GM21723 (cell line): ENCODE measurements around the gene PGS1.
"Not testable (repeated sequence)": the region's sequence is repeated elsewhere in the genome, so short reads cannot be mapped to it uniquely, and the experiment has no call there.

Source experiments
- ATAC-seq: cut with Tn5 transposase; IDR thresholded peaks from one replicate; pipeline ENCODE4 v1.9.1; 2021; ENCODE audit warnings: mild to moderate bottlenecking, moderate library complexity; ENCODE audit not compliant: unreplicated experiment

PGS1 gene

GRCh38 chr17:78378225-78379130 is at the start of gene PGS1:
Gene PGS1 (plus strand): TSS chr17:78378649. CDS start chr17:78378666, 17 bp downstream.
- peak; percentile 61 for ATAC-seq

GRCh38 chr17:78329263-78330059 is 49.0 kb upstream of the PGS1 start:
- no peak for ATAC-seq

GRCh38 chr17:78330570-78331224 is 47.8 kb upstream of the PGS1 start:
- no peak for ATAC-seq

GRCh38 chr17:78331355-78331754 is 47.1 kb upstream of the PGS1 start:
- not testable (repeated sequence) for ATAC-seq

DNA sequence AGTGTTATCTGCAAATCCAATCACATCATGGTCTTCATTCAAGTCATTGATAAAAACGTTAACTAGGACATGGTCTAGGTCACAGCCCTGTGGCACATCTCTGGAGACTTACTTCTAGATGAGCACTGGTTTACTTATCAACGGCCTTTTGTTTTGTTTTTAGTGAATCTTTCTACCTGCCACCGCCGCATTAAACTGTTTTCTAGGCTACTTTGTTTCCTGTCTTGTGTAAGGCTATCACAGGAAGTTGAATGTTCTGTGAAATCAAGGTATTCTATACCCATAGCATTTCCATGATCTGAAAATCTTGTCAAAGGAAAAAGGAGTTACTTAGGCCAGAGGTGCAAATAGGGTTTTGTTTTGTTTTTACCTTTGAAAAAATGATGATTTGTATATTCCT is 45.5 kb upstream of the PGS1 start:
- ATAC-seq: no peak

- no peak for ATAC-seq
These were observed 43.2 kb upstream of the PGS1 start for GRCh38 chr17:78335209-78335608.

DNA sequence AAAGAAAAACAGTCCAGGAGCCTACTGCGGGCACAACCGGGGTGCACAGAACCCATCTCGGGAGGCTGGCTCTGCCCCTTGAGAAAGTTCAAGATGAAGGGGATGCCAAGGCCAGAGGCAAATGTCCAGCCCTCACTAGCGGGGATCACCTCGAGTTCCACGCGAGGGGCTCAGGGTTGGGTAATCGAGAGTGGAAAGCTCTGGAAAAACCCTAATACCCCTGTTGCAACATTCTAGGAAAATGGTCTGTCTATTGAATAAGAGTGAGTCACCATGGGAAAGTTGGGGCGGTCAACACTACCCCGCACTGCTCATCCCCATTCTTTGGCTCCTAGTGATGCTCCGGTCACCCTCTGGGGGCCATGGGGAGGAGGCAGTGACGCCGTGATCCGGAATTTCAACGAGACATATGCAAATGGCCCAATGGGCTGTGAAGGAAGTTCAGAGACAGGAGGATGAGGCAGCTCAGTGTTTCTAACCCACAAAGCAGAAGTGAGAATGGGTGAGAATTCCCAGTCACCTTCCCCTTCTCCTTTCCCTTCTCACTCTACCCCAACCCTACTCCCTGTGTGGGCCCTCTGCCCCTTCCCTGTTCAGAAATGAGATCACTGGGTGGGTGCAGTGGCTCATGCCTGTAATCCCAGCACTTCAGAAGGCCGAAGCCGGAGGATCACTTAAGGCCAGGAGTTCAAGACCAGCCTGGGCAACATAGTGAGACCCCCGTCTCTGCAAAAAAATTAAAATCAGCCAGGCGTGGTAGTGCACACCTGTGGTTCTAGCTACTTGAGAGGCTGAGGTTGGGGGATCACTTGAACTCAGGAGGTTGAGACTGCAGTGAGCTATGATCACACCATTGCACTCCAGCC is 41.0 kb upstream of the PGS1 start:
- ATAC-seq: peak; percentile 58

DNA sequence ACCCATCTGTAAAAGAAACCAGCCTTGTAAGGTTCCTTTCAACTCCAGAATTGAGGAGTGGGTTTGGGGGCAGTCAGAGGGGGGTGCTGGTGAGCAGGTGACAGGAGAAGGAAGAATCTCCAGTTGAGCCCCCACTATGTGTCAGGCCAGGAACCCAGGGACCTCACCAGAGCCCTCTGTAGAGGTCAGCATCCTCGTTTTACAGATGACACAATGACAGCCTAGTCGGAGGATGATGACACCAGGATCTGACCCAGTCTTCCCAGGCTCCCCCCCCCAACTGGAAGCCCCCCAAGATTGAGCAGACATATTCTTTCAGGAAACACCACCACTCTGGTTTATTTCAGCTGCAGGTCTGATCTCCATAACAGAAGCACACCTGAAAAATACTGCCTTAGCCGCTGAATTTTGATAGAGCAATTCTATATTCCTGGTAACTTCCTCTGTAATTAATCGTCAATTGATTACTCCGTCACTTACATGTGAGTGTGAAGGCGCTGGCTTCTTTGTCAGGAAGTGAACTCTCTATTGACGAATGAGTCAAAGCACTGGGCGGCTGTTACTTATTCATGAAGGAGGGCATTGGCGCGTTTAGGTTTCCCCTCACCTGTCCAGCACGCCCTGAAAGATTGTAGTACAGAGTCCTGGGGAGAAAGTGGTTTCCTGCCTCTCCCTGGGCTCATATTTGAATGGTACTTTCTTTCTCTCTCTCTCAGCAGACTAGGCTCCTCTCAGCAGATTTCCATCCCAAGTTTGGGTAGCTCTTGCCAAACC is 39.8 kb upstream of the PGS1 start:
- no peak for ATAC-seq

DNA sequence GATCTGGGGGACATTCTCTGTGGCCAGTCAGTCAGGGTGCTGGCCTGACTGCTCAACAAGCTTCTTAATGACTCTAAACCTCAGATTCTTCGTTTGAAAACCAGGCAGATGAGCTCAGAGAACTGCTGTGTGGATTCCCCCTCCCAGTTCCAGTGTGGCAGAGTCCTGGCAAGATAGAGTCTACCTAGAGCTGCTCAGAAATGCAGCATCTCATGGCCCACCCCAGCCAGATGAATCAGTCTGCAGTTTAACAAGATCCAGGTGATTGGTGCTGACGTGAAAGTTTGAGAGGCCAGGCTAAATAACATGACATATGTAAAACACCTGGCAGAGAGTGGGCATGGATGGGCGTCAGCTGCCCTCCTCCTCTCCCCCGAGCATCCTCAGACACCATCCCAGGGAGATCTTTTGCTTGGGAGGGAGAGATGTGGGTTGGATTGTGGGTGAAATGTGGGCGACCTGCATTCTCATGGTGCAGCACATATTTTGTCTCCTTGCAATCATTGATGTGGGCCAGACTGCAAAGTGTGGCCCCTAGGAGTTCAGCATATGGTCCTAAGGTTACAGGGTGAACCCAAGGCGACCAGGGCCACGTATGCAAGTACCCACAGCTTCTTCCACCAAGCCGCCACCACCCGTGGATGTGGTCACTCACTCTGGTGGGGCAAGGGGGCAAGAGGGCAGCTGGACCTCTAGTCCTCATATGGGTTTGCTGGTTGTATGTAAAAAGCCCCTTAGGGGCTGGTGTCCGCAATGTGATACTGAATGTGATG is 38.1 kb upstream of the PGS1 start:
- no peak for ATAC-seq

DNA sequence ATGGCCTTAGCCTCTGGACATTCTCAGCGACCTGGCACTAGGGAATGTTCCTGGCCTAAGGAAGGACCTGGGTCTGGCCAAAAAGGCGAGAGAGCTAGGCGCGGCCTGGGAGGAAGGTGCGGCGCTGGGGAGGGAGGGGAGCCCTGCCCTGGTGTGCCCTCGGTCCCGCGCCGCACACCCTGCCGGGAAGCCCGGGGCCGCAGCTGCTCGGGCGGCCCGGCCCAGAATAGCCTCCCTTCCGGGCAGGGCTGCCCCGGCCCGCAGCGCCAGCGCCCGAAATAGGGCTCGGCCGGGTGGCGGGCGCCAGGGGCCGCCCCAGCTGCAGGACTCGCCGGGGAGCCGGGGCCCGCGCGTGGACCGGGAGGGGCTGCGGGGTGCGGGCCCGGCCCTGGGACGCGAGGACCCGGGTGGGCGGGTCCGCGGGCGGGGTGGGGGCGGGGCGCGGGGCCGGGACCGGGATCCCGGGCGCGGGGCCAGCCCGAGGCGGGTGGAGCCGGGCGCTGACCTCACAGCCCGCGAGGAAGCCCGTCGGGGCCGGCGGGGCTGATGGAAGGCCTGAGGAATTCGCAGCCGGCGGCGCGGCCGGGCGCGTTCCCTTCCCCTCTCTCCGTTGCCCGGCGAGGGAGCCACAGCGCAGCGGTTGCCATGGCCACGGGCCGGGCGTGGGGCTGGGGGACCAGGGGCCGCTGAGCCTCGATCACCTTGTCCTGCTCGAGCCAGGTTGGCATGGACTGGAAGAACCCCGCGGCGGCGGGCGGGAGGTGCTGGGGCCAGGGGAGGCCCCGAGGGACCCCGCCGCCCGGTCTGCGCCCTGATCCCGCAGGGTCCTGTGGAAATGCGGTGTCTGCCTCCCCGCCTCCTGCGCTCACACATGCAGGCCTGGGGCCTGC is 36.6 kb upstream of the PGS1 start:
- ATAC-seq: no peak

- no peak for ATAC-seq
These were observed 35.8 kb upstream of the PGS1 start for GRCh38 chr17:78342449-78343186.

DNA sequence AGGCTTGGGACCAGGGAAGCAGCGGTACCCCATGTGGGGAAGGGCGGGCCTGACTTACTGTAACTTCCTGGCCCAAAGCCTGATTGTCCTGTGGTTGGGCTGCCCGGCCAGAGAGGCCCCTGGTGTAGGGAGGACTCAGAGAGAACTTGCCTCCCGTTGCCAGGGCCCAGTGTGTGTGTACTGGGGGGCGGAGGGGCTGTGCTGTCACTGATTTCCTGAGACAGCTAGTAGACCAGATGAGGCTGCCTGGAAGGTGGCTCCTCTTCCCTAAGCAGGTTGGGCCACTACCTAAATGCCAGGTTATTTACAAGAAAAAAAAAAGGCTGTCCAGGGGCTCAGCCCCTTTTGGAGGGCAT is 35.3 kb upstream of the PGS1 start:
- no peak for ATAC-seq

GRCh38 chr17:78343543-78344201 is 34.8 kb upstream of the PGS1 start:
- ATAC-seq: no peak

DNA sequence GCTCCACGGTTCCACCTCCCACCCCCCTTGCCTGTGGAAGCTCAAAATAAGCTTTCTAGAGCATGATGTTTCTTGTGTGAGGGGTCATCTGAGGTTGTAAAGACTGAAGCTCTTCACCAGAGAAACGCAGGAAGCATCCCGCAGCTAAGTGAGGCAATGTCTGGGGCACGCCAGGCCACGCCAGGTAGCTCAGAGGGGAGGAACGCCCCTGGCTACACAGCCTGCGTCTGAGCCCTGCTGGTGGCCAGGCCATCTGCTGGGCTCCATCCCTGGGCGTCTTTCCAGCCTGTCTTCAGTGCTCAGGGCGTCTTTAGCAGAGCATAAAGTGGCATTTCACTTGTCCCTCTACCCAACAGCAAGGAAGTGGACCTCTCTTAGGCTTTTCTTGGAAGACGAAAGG is 33.8 kb upstream of the PGS1 start:
- no peak for ATAC-seq

- ATAC-seq: no peak
These were observed 33.3 kb upstream of the PGS1 start for GRCh38 chr17:78345172-78345571.

- no peak for ATAC-seq
These were observed 32.5 kb upstream of the PGS1 start for GRCh38 chr17:78345791-78346494.
